Measurements from ENCODE around the gene CDKAL1. TPM values are rescaled to one million over a fixed set of nuclear protein-coding genes. Genes with fewer than 3 reads are reported as not detected.
"Not testable (repeated sequence)": the region's sequence is repeated elsewhere in the genome, so short reads cannot be mapped to it uniquely, and the experiment has no call there.

The CDKAL1 gene
- total RNA-seq, 1 experiment from 2014 or later = 11.8 TPM

GRCh38 chr6:20540683-20541082 lies 6.4 kb downstream of the CDKAL1 start:
- Mint-ChIP-seq H3K27me3 (ENCODE audit: insufficient read depth, unreplicated experiment) (no peaks in the 10 kb centered on the region), H3K27ac (ENCODE audit: low read depth, unreplicated experiment) (no peak overlapping the region), H3K4me3 (ENCODE audit: unreplicated experiment) (no peak overlapping the region), H3K4me1 (ENCODE audit: insufficient read depth, unreplicated experiment) (peaks cover 36% of the 10 kb centered on the region), H3K9me3 (ENCODE audit: unreplicated experiment) (no peaks in the 10 kb centered on the region), H3K36me3 (ENCODE audit: insufficient read depth, unreplicated experiment) (peaks cover 27% of the 10 kb centered on the region)
- BruUV-seq (replicated peaks) = no TSS peak
- POLR2A ChIA-PET = interaction anchor here (1.2 kb wide), 1 partner anchor 11 kb away, joined by 3 read pairs; no protein-coding TSS in a partner anchor
- peak; percentile 57 for DNase-seq (ENCODE audit: unreplicated experiment)
- no peak for TF ChIP-seq CTCF (IDR thresholded peaks at IDR 0.05; ENCODE audit: unreplicated experiment)
- intact Hi-C loops (cut with micrococcal nuclease) = no loop called here
- CTCF ChIA-PET = interaction anchor here (0.9 to 2.0 kb wide), 2 partner anchors 10 to 13 kb away, joined by 5 to 11 read pairs; no protein-coding TSS in a partner anchor

GRCh38 chr6:20541382-20541781 lies 7.1 kb downstream of the CDKAL1 start:
- DNase-seq (ENCODE audit: unreplicated experiment) = no peak
- BruUV-seq (replicated peaks) = no TSS peak
- CTCF ChIA-PET = interaction anchor here (0.8 to 2.0 kb wide), 3 partner anchors 11 to 136 kb away, joined by 3 to 11 read pairs (median 5); no protein-coding TSS in a partner anchor
- peaks cover 31% of the 10 kb centered on the region for H3K4me1 Mint-ChIP-seq (ENCODE audit: insufficient read depth, unreplicated experiment)
- POLR2A ChIA-PET = interaction anchor here (1.2 to 1.3 kb wide), 2 partner anchors 11 to 141 kb away, joined by 3 read pairs; no protein-coding TSS in a partner anchor
- no peak overlapping the region for H3K4me3 Mint-ChIP-seq (ENCODE audit: unreplicated experiment)
- H3K27ac Mint-ChIP-seq (ENCODE audit: low read depth, unreplicated experiment) = no peak overlapping the region
- intact Hi-C loops (cut with micrococcal nuclease) = no loop called here
- no peaks in the 10 kb centered on the region for H3K27me3 Mint-ChIP-seq (ENCODE audit: insufficient read depth, unreplicated experiment)
- TF ChIP-seq CTCF (IDR thresholded peaks at IDR 0.05; ENCODE audit: unreplicated experiment) = no peak
- no peaks in the 10 kb centered on the region for H3K9me3 Mint-ChIP-seq (ENCODE audit: unreplicated experiment)
- peaks cover 34% of the 10 kb centered on the region for H3K36me3 Mint-ChIP-seq (ENCODE audit: insufficient read depth, unreplicated experiment)

- Mint-ChIP-seq H3K4me1 (ENCODE audit: insufficient read depth, unreplicated experiment) (peaks cover 31% of the 10 kb centered on the region), H3K27me3 (ENCODE audit: insufficient read depth, unreplicated experiment) (no peaks in the 10 kb centered on the region), H3K27ac (ENCODE audit: low read depth, unreplicated experiment) (peak overlapping the region; percentile 91), H3K4me3 (ENCODE audit: unreplicated experiment) (peak overlapping the region; percentile 61), H3K36me3 (ENCODE audit: insufficient read depth, unreplicated experiment) (peaks cover 41% of the 10 kb centered on the region), H3K9me3 (ENCODE audit: unreplicated experiment) (no peaks in the 10 kb centered on the region)
- CTCF ChIA-PET = no interaction called here
- intact Hi-C loops (cut with micrococcal nuclease) = no loop called here
- BruUV-seq (replicated peaks) = no TSS peak
- POLR2A ChIA-PET = interaction anchor here (0.6 to 0.9 kb wide), 3 partner anchors 8 to 762 kb away, joined by 3 to 5 read pairs (median 3); partner anchors contain the start of gene CDKAL1
- no peak for TF ChIP-seq CTCF (IDR thresholded peaks at IDR 0.05; ENCODE audit: unreplicated experiment)
- DNase-seq (ENCODE audit: unreplicated experiment) = peak; percentile 98
Observed at GRCh38 chr6:20542927-20543602, 8.8 kb downstream of the CDKAL1 start.

- H3K4me1 Mint-ChIP-seq (ENCODE audit: insufficient read depth, unreplicated experiment) = peaks cover 3% of the 10 kb centered on the region
- no peak for TF ChIP-seq CTCF (IDR thresholded peaks at IDR 0.05; ENCODE audit: unreplicated experiment)
- no peaks in the 10 kb centered on the region for H3K9me3 Mint-ChIP-seq (ENCODE audit: unreplicated experiment)
- no TSS peak for BruUV-seq (replicated peaks)
- no peaks in the 10 kb centered on the region for H3K27me3 Mint-ChIP-seq (ENCODE audit: insufficient read depth, unreplicated experiment)
- no peak for DNase-seq (ENCODE audit: unreplicated experiment)
- H3K36me3 Mint-ChIP-seq (ENCODE audit: insufficient read depth, unreplicated experiment) = peaks cover 37% of the 10 kb centered on the region
- CTCF ChIA-PET = no interaction called here
- intact Hi-C loops (cut with micrococcal nuclease) = no loop called here
- H3K4me3 Mint-ChIP-seq (ENCODE audit: unreplicated experiment) = no peak overlapping the region
- POLR2A ChIA-PET = interaction anchor here (1.9 kb wide), 1 partner anchor 14 kb away, joined by 7 read pairs; the partner anchor contains the start of gene CDKAL1
- H3K27ac Mint-ChIP-seq (ENCODE audit: low read depth, unreplicated experiment) = no peak overlapping the region
Observed at GRCh38 chr6:20548264-20548663, 14.0 kb downstream of the CDKAL1 start.

GRCh38 chr6:20549398-20549797 lies 15.1 kb downstream of the CDKAL1 start:
- BruUV-seq (replicated peaks) = not testable (repeated sequence)

More at GRCh38 chr6:20549398-20549797, 15.1 kb downstream of the CDKAL1 start:
- intact Hi-C loops (cut with micrococcal nuclease); H3K9me3 Mint-ChIP-seq (ENCODE audit: unreplicated experiment); DNase-seq (ENCODE audit: unreplicated experiment); H3K27ac Mint-ChIP-seq (ENCODE audit: low read depth, unreplicated experiment); H3K27me3 Mint-ChIP-seq (ENCODE audit: insufficient read depth, unreplicated experiment); POLR2A ChIA-PET; H3K4me3 Mint-ChIP-seq (ENCODE audit: unreplicated experiment); H3K4me1 Mint-ChIP-seq (ENCODE audit: insufficient read depth, unreplicated experiment): not testable (repeated sequence)
- peaks cover 37% of the 10 kb centered on the region for H3K36me3 Mint-ChIP-seq (ENCODE audit: insufficient read depth, unreplicated experiment)
- CTCF ChIA-PET = interaction anchor here (0.7 to 0.9 kb wide), 2 partner anchors 9 to 15 kb away, joined by 3 to 7 read pairs; no protein-coding TSS in a partner anchor
